GM12874 (cell line): ENCODE results near the gene MOXD1.

ENCODE experiments used
- CTCF ChIP-seq: IDR thresholded peaks from 2 replicates; pipeline ENCODE4 v1.5.1; 2011; ENCODE audit warnings: low read depth, mild to moderate bottlenecking, control low read depth, low read length, moderate library complexity; ENCODE audit not compliant: insufficient read depth

The MOXD1 gene

DNA sequence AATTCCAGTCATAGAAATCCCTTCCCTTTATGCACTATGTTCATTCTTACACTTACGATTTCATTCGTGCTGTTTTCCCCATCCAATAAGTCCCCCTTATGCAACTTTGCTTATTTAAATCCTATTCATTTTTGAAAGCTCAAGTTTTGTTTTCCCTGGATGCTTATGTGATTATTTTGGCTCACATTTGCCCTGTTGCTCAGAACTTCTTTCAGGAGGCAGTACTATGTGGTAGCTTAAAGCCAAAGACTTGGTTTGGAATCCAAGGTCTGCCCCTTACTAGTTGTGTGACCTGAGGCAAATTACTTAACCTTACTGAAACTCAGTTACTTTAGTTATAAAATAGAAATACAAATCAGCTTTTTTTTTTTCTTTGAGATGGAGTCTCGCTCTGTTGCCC lies 59.6 kb downstream of the MOXD1 start:
- TF ChIP-seq CTCF, result no peak

GRCh38 chr6:132334521-132334885 lies 66.8 kb downstream of the MOXD1 start:
- TF ChIP-seq CTCF, result no peak

DNA sequence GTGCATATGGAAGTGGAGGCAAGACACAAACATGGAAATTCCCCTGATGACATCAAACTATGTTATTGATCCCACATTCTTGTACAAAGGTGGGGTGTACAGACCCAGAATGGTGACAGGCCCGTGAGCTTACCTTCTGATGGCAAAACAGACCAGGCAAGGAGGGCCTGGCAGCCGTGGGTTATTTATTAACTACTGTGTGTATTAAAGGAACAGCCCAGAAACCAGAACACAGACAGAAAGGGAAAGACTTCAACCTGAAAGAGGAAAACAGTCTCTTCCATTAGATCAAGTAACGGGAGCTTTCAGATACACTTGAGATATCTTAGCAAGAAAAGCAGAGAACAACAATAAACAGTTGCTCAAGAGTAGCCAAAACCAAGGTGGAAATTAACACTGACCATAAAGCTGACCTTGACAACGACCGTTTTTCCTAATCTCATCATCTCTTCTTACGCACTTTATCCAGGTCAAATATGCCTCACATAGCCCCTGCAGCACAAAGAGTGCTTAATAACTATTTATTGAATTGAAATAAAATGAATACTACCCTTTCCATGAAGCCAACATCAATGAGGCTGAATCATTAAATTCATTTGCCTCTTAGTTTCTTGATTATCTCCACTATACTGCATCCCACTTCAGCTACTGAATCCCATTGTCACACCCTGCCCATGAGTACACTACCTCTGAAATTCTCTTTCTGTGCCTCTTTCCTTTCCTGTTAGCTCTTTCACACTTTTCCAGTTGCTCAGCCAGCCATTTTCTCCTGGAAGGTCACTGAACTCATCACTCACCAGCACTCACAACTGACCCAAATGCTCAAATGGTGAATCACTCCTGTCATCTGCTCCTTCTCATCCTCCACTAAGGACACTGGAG lies 67.4 kb downstream of the MOXD1 start:
- no peak for TF ChIP-seq CTCF

DNA sequence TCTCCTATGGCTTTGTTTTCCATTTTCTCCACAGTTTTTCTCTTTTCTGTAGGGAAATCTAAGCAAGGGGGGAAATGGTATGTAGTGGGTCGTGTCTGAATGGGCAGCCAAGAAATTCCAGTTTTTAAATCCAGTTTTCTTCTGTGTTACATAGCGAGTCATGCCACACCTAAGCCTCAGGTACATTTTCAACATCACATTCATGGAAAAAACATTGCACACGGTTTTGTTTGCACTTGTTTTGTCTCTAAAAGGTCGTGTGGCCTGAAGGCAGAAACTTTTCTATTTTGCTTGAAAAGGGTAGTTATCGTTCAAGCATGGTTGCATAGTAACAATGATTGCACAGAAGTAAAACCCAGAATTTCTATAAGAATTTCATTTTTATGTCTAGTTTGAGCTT lies 70.5 kb downstream of the MOXD1 start:
- no peak for TF ChIP-seq CTCF

DNA sequence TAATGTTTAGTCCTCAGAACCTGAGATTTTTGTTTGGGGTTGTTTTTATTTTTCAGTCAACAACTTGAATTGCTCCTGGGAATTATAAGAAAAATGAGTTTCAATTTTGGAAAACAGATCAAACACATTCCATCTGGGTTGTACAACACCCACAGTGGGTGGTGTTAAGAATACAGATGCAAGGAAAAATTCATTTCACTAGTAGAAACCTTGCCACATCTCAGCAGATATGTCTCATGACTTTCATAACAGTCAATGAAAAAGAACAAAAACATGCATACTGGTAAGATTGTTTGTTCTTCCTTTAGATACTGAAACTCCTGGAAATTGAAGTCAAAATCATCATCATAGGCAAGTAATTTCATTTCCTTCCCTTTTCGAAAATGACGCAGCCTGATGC lies 78.9 kb downstream of the MOXD1 start:
- TF ChIP-seq CTCF, result no peak

GRCh38 chr6:132320007-132320406 lies 81.3 kb downstream of the MOXD1 start:
- TF ChIP-seq CTCF, result no peak

GRCh38 chr6:132316970-132317369 lies 84.3 kb downstream of the MOXD1 start:
- no peak for TF ChIP-seq CTCF

DNA sequence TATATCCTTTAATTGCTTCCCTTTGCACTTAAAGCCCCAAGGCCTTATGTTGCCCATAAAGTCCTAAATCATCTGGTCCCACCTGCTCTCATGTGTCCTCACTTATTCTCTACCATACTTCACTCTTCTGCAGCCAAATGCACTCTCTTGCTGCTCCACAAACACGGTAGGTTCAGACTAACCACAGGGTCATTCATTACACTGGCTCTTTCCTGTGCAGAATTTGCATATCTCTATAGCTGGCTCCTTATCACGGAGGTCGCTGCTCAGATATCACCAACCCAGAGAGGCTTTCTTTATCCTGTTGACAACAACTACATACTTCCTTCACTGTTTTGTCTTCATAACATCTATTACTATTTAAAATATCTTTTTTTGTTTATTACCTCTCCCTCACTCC lies 86.8 kb downstream of the MOXD1 start:
- no peak for TF ChIP-seq CTCF
